ENCODE data around the gene STAB1. TPM values are rescaled to one million over a fixed set of nuclear protein-coding genes. Genes with fewer than 3 reads are reported as not detected.

The STAB1 gene
- total RNA-seq, 2 donors from 2014 or later, result 51.4 to 111 TPM

Other genes with a start within 250 kb of the STAB1 start
- gene PPM1M, start 249.6 kb upstream of the STAB1 start, total RNA-seq, result 1 to 10 TPM; 2.9 to 9.3 TPM
- 10 to 100 TPM; 57.1 to 60.9 TPM for gene WDR82, start 216.7 kb upstream of the STAB1 start, total RNA-seq
- 10 to 100 TPM; 51.6 to 57.0 TPM for gene GLYCTK, start 207.5 kb upstream of the STAB1 start, total RNA-seq
- 10 to 100 TPM; 12.8 to 14.1 TPM for gene DNAH1, start 179.0 kb upstream of the STAB1 start, total RNA-seq
- gene BAP1, start 85.3 kb upstream of the STAB1 start, total RNA-seq, result 10 to 100 TPM; 73.1 to 73.2 TPM
- 10 to 100 TPM; 15.6 to 21.6 TPM for gene PHF7, start 84.7 kb upstream of the STAB1 start, total RNA-seq
- 1 to 10 TPM; 5.1 to 5.5 TPM for gene SEMA3G, start 50.2 kb upstream of the STAB1 start, total RNA-seq
- 1 to 10 TPM in 1 of 2 donors, under 1 TPM in 1; 0.64 to 4.6 TPM for gene TNNC1, start 41.3 kb upstream of the STAB1 start, total RNA-seq
- 10 to 100 TPM; 57.3 to 58.1 TPM for gene NISCH, start 39.7 kb upstream of the STAB1 start, total RNA-seq
- gene NT5DC2, start 38.5 kb downstream of the STAB1 start, total RNA-seq, result 10 to 100 TPM; 14.1 to 15.6 TPM
- 10 to 100 TPM; 11.7 to 17.4 TPM for gene UQCC5, start 41.3 kb downstream of the STAB1 start, total RNA-seq
- gene PBRM1, start 190.6 kb downstream of the STAB1 start, total RNA-seq, result 10 to 100 TPM; 53.0 to 57.0 TPM
- gene GNL3, start 190.7 kb downstream of the STAB1 start, total RNA-seq, result 10 to 100 TPM; 40.8 to 56.5 TPM
- 10 to 100 TPM; 27.8 to 29.0 TPM for gene GLT8D1, start 210.5 kb downstream of the STAB1 start, total RNA-seq
- gene SPCS1, start 210.8 kb downstream of the STAB1 start, total RNA-seq, result 100 to 1,000 TPM in 1 of 2 donors, 10 to 100 TPM in 1; 95.4 to 101 TPM

Data from left colon (tissue), 2 donors.